ENCODE measurements around the gene CASKIN1.
A peak's percentile ranks its signal among the peaks of the same experiment; 100 is the strongest.

CASKIN1 gene

DNA sequence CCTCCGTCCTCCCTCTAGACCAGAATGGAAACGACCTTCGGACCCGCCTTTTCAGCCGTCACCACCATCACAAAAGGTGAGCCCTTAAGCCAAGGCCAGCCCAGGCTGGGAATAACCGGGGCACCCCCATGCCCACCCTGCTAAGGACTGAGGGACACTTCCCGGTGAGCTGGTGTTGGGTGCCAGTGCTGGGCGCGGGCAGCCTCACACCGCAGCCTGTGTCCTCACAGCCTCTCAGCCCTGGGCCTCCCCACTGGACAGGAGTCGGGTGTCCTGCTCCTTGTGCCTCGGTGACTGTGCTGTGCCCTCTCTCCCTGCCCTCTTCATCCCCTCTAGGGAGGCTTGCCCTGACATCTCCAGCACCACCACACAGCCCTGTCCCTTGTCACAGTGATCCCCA, 30.5 kb downstream of the CASKIN1 start:
- TF ChIP-seq, protein P1, sequence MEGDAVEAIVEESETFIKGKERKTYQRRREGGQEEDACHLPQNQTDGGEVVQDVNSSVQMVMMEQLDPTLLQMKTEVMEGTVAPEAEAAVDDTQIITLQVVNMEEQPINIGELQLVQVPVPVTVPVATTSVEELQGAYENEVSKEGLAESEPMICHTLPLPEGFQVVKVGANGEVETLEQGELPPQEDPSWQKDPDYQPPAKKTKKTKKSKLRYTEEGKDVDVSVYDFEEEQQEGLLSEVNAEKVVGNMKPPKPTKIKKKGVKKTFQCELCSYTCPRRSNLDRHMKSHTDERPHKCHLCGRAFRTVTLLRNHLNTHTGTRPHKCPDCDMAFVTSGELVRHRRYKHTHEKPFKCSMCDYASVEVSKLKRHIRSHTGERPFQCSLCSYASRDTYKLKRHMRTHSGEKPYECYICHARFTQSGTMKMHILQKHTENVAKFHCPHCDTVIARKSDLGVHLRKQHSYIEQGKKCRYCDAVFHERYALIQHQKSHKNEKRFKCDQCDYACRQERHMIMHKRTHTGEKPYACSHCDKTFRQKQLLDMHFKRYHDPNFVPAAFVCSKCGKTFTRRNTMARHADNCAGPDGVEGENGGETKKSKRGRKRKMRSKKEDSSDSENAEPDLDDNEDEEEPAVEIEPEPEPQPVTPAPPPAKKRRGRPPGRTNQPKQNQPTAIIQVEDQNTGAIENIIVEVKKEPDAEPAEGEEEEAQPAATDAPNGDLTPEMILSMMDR (IDR thresholded peaks at IDR 0.05): no peak
- Histone ChIP-seq H3K4me3 (no peak overlapping the region), H3K27ac (no peak overlapping the region)
- no peak for DNase-seq (ENCODE audit: low spot score)

DNA sequence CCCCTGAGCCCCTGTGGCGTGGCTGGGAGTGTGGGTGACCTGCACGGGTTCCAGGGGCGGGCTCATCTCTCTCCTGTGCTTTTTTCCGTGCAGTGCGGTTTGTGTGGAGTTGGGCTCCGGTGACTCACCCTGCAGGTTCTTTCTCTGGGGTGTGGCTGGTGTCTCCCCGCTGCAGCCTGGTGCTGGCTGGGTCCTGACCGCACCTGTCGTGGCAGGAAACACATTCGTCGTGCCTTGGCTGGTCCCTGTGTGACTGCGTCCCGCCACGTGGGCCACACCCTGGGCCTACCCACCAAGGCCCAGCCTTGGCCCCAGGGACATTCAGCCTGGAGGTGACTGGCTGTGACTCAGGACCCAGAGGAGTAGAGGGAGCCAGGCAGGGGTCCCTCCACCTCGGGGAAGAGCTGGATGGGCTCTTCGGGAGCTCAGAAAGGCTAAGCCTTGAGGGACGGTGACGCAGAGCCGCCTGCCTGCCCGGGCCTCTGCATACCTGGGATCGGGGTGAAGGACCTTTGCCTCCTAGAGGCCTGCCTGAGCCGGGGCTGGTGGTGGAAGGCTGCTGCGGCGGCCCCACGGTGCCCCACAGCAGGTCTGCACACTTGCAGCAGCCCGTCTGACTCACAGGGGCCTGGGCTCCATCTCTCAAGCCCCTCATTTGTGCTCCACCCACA, 33.1 kb downstream of the CASKIN1 start:
- TF ChIP-seq, protein P1 (IDR thresholded peaks at IDR 0.05): no peak
- no peak overlapping the region for H3K27ac ChIP-seq
- no peak overlapping the region for H3K4me3 ChIP-seq
- no peak for DNase-seq (ENCODE audit: low spot score)

DNA sequence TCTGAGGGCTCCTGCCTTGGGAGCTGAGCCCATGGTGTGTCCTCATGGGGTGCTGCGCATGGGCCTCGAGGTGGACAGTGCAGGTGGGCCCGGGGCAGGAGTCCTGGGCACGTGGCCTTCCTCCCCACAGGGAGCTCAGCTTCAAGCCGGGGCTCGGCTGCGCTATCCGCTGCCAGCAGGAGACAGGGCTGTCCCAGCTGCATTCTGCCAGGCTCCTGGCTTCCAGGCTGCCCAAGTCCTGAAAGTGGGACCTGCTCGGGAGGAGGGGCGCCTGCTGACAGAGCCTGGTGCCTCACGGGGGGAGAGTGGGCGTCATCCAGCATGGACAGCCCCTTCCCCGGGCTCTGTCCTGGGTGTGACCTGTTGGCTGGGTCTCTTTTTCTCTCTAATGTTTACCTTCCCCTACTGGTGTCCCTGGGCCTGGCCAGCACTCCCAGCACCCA, 33.7 kb downstream of the CASKIN1 start:
- no peak for DNase-seq (ENCODE audit: low spot score)
- TF ChIP-seq, protein P1 (IDR thresholded peaks at IDR 0.05): no peak
- H3K4me3 ChIP-seq: no peak overlapping the region
- H3K27ac ChIP-seq: no peak overlapping the region

DNA sequence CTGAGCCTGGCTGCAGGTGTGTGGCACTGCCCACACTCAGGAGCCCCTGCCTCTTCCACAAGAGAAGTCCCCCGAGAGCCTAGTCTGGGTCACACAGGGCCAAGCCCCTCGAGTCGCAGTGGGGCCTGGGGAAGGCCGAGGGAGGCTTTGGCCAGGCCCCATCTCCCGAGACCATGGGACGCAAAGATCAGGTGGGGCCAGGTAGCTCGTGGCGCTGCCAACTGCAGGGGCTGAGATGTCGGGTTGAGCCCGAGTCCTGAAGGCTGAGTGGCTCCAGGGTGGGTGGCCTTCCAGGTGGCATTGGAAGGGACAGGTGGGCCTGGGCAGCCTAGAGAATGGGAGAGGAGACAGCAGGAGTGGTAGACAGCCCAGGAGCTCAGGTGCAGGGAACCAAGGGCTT, 34.5 kb downstream of the CASKIN1 start:
- no peak overlapping the region for H3K4me3 ChIP-seq
- TF ChIP-seq, protein P1 (IDR thresholded peaks at IDR 0.05): no peak
- peak overlapping the region in 1 of 2 donors; percentile 96 for H3K27ac ChIP-seq
- no peak for DNase-seq (ENCODE audit: low spot score)

DNA sequence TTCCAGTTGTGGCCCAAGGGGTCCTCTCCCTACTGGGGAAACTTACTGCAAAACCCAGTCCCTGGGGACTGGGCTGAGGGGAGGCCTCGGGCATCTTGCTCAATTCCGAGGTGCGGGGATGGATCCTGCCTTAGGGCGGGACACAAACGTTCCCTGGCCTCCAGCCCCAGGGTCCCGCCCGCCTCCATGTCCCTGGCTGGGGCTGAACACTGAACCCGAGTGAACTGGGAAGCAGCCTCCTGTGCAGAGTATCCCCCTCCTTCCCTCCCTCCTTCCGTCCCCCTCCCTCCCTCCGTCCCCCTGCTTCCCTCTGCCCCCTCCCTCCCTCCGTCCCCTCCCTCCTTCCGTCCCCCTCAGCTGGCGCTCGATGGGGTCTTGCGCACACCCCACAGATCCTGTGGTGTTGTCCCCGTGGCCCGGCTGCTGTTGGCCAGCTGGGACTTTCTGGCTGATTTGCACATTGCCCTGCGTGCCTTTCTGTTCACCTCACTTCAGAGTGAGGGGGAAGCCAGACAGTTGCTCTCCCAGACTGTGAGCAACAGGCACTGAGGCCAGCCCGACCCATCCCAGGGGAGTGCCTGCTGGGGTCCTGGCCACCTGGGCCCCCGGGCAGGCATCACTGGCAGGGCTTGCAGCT, 35.4 kb downstream of the CASKIN1 start:
- no peak for DNase-seq (ENCODE audit: low spot score)
- Histone ChIP-seq H3K4me3 (peak overlapping the region; percentile 62), H3K27ac (peak overlapping the region in 1 of 2 donors; percentile 96)
- TF ChIP-seq, protein P1 (IDR thresholded peaks at IDR 0.05): no peak

DNA sequence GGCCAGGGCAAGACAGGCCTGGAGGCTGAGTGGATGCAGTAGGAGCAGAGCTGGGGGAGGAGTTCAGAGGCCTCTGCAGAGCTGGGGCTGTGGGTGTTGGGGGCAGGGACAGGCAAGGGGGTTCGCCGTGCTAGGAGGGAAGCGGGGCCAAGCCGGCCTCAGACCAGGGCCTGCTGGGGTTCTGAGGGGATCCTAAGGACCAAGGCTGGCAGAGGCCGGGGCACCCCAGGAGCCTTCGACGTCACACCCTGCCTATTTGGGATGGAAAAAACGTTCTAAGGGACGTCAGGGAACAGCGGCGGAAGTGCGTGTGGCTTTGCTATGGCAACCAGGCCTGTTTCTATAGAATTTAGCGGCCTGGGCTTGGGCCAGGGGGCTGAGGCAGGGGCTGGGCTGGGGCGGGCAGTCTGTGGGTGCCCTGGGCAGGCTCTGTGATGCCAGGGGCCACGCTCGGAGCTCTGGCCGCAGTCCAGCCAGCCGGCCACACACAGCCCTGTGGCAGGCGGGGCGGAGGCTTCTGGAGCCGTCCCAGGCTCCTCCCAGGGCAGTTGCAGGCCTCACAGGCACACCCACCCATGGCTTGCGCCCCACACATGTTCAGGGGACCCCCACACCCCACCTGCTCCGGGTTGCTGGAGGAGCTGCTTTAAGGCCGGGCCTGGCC, 37.1 kb downstream of the CASKIN1 start:
- peak overlapping the region; percentile 51 to 96 for H3K27ac ChIP-seq
- DNase-seq (ENCODE audit: low spot score): peak; percentile 86
- TF ChIP-seq, protein P1 (IDR thresholded peaks at IDR 0.05): no peak
- H3K4me3 ChIP-seq: peak overlapping the region; percentile 62
